A549 (cell line): ENCODE data around the gene BEND6.

Experiments
- CBX2 ChIP-seq: fragments of 200-600 bp; sonication (generic); IDR thresholded peaks from 2 replicates; pipeline ENCODE4 v1.6.1; 2016; ENCODE audit warnings: low read depth, mild to moderate bottlenecking, borderline replicate concordance
- CEBPB ChIP-seq, 2 experiments: fragments of >200 bp in 1 of 2; sonication (Bioruptor Twin) in 1 of 2; formaldehyde crosslinking in 1 of 2; IDR thresholded peaks; 2 replicates each; pipeline ENCODE4 v1.6.1; 2012 to 2016
- EP300 ChIP-seq, 2 experiments: fragments of >200 bp; sonication (Bioruptor Twin); formaldehyde crosslinking; IDR thresholded peaks; 2 replicates in 1 of 2; 3 replicates in 1 of 2; pipeline ENCODE4 v1.6.1; 2016 to 2017
- HOXA7 ChIP-seq: fragments of 250-450 bp; sonication (Bioruptor Pico); IDR thresholded peaks from 2 replicates; pipeline ENCODE4 v1.5.0; 2020; ENCODE audit warnings: mild to moderate bottlenecking, moderate library complexity
- JUN ChIP-seq, 2 experiments: fragments of >200 bp; sonication (Bioruptor Twin); formaldehyde crosslinking; IDR thresholded peaks; 2 replicates in 1 of 2; 3 replicates in 1 of 2; pipeline ENCODE4 v1.6.1; 2016 to 2017
- MAZ ChIP-seq: fragments of 150-350 bp; IDR thresholded peaks from 2 replicates; pipeline ENCODE4 v1.6.1; 2014; ENCODE audit warnings: antibody characterized with exemption, low read depth, low read length, borderline replicate concordance
- NFE2L2 ChIP-seq: fragments of 150-350 bp; conservative IDR thresholded peaks from 2 replicates; pipeline ENCODE4 v1.6.1; 2014; ENCODE audit warnings: low read length
- POLR2A ChIP-seq: IDR thresholded peaks from 2 replicates; pipeline ENCODE4 v1.6.1; 2012; ENCODE audit warnings: mild to moderate bottlenecking, low read length
- TF ChIP-seq, protein P1 (sequence below): fragments of >200 bp; sonication (Bioruptor Twin); formaldehyde crosslinking; IDR thresholded peaks from 3 replicates; pipeline ENCODE4 v1.5.1; 2016
- TF ChIP-seq, protein P2 (sequence below): fragments of 250-450 bp; sonication (Bioruptor Pico); IDR thresholded peaks from 2 replicates; pipeline ENCODE4 v1.5.0; 2021; ENCODE audit warnings: mild to moderate bottlenecking, moderate library complexity, borderline replicate concordance

DNA sequence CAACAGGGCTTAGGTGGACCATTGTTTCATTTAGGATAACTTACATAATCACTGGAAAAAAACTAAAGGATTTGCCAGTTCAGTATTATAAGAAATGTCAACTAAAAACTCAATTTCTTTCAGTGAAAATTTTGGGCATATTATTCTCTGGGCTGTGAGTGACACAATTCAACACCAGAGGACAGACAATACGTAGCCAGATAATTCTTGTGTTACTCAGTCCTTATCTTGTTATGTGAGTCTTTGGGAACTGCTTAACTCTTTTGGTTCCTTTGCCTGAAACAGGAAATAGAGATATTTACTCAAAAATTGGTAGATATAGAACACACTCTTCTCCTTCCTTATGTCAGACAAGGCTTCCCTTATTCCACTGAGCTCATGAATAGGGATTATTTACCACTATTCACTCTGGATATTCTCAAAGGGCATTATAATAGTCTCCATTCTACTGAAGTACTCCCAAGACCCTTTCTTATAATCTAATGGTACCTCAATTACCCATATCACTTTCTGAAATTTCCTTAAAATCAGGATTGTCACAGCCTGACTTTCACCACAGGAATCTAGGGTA is 4.9 kb upstream of the BEND6 start:
- TF ChIP-seq, protein P1, sequence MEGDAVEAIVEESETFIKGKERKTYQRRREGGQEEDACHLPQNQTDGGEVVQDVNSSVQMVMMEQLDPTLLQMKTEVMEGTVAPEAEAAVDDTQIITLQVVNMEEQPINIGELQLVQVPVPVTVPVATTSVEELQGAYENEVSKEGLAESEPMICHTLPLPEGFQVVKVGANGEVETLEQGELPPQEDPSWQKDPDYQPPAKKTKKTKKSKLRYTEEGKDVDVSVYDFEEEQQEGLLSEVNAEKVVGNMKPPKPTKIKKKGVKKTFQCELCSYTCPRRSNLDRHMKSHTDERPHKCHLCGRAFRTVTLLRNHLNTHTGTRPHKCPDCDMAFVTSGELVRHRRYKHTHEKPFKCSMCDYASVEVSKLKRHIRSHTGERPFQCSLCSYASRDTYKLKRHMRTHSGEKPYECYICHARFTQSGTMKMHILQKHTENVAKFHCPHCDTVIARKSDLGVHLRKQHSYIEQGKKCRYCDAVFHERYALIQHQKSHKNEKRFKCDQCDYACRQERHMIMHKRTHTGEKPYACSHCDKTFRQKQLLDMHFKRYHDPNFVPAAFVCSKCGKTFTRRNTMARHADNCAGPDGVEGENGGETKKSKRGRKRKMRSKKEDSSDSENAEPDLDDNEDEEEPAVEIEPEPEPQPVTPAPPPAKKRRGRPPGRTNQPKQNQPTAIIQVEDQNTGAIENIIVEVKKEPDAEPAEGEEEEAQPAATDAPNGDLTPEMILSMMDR = no peak
- TF ChIP-seq MAZ = no peak
- TF ChIP-seq NFE2L2 = no peak
- no peak for TF ChIP-seq POLR2A
- no peak for TF ChIP-seq EP300 (IDR thresholded peaks at IDR 0.05)
- TF ChIP-seq, protein P2, sequence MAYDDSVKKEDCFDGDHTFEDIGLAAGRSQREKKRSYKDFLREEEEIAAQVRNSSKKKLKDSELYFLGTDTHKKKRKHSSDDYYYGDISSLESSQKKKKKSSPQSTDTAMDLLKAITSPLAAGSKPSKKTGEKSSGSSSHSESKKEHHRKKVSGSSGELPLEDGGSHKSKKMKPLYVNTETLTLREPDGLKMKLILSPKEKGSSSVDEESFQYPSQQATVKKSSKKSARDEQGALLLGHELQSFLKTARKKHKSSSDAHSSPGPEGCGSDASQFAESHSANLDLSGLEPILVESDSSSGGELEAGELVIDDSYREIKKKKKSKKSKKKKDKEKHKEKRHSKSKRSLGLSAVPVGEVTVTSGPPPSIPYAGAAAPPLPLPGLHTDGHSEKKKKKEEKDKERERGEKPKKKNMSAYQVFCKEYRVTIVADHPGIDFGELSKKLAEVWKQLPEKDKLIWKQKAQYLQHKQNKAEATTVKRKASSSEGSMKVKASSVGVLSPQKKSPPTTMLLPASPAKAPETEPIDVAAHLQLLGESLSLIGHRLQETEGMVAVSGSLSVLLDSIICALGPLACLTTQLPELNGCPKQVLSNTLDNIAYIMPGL (CRISPR knock-in tag) = no peak
- TF ChIP-seq CBX2 = no peak
- TF ChIP-seq CEBPB (IDR thresholded peaks at IDR 0.05) = no peak
- no peak for TF ChIP-seq HOXA7 (CRISPR knock-in tag)
- no peak for TF ChIP-seq JUN (IDR thresholded peaks at IDR 0.05)
